Astrocyte (in vitro differentiated cells and primary cell): ENCODE results near the gene CDH22.

Experiments used
- EZH2 ChIP-seq: IDR thresholded peaks from 2 replicates; pipeline ENCODE4 v1.6.1; 2012; ENCODE audit warnings: mild to moderate bottlenecking, low read length, inconsistent platforms; ENCODE audit not compliant: insufficient read depth
- TF ChIP-seq, protein P1 (sequence below): IDR thresholded peaks from 2 replicates; pipeline ENCODE4 v1.5.1; 2011; ENCODE audit warnings: low read depth, mild to moderate bottlenecking, inconsistent platforms, low read length, moderate library complexity; ENCODE audit not compliant: insufficient read depth

DNA sequence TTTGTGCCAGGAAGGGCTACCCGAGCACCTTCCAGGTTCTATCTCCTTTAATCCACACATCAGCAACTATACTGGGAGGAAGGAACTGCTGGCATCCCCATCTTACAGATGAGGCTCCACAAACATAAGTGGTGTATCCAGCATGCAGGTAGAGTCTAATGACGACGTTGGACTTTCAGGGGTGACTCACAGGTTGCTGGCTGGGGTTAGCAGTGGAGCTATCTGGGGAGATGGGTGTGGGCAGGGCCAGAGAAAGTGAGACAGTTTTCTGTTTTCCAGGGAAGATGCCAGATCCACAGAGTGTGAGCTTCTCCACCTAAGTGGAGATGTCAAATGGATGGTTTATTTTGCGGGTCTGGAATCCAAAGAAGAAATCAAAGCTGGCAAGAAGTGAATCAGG, 31.8 kb downstream of the CDH22 start:
- TF ChIP-seq, protein P1, sequence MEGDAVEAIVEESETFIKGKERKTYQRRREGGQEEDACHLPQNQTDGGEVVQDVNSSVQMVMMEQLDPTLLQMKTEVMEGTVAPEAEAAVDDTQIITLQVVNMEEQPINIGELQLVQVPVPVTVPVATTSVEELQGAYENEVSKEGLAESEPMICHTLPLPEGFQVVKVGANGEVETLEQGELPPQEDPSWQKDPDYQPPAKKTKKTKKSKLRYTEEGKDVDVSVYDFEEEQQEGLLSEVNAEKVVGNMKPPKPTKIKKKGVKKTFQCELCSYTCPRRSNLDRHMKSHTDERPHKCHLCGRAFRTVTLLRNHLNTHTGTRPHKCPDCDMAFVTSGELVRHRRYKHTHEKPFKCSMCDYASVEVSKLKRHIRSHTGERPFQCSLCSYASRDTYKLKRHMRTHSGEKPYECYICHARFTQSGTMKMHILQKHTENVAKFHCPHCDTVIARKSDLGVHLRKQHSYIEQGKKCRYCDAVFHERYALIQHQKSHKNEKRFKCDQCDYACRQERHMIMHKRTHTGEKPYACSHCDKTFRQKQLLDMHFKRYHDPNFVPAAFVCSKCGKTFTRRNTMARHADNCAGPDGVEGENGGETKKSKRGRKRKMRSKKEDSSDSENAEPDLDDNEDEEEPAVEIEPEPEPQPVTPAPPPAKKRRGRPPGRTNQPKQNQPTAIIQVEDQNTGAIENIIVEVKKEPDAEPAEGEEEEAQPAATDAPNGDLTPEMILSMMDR, result no peak
- no peak for TF ChIP-seq EZH2
